HAP-1 (cell line): ENCODE results near the gene FBLIM1.

Experiments
- DNase-seq, 2 experiments: peaks; one replicate each; pipeline ENCODE4 v3.0.0-alpha.2; 2016 to 2020; ENCODE audit warnings: low spot score in 2 of 2
- H3K27me3 ChIP-seq: fragments of 250-450 bp; sonication (Bioruptor Pico); 2 replicates; pipeline ENCODE4 v1.5.1; 2020; ENCODE audit warnings: low read depth, mild to moderate bottlenecking, moderate library complexity
- H3K36me3 ChIP-seq: fragments of 250-450 bp; sonication (Bioruptor Pico); replicated peaks from 2 replicates; pipeline ENCODE4 v1.5.1; 2020; ENCODE audit warnings: mild to moderate bottlenecking
- H3K4me1 ChIP-seq: fragments of 250-450 bp; sonication (Bioruptor Pico); 2 replicates; pipeline ENCODE4 v1.5.1; 2020; ENCODE audit warnings: mild to moderate bottlenecking
- H3K4me3 ChIP-seq: fragments of 250-450 bp; sonication (Bioruptor Pico); 2 replicates; pipeline ENCODE4 v1.5.1; 2020; ENCODE audit warnings: mild to moderate bottlenecking, moderate library complexity
- H3K9me3 ChIP-seq: fragments of 250-450 bp; sonication (Bioruptor Pico); 2 replicates; pipeline ENCODE4 v1.5.1; 2020; ENCODE audit warnings: mild to moderate bottlenecking, moderate library complexity
- in situ Hi-C: fragments of 300-500 bp; cut with MboI; formaldehyde crosslinking; loops from 3 replicates; pipeline ENCODE4 v1.14.3; 2020; ENCODE audit warnings: low sequenced_read_pairs, inconsistent platforms, mixed read lengths

Gene FBLIM1

GRCh38 chr1:15758953-15759661 is 512 bp downstream of the FBLIM1 start:
- H3K36me3 ChIP-seq, result no peaks in the 10 kb centered on the region
- in situ Hi-C loops, result no loop called here
- H3K27me3 ChIP-seq, result no peaks in the 10 kb centered on the region
- peaks cover 30% of the 10 kb centered on the region for H3K4me1 ChIP-seq
- peak overlapping the region; percentile 57 for H3K4me3 ChIP-seq
- DNase-seq, result peak in 1 of 2 experiments; percentile 48
- H3K9me3 ChIP-seq, result no peaks in the 10 kb centered on the region

- Histone ChIP-seq H3K36me3 (peaks cover 10% of the 10 kb centered on the region), H3K9me3 (no peaks in the 10 kb centered on the region), H3K27me3 (no peaks in the 10 kb centered on the region), H3K4me3 (no peak overlapping the region; the same call in 1 of the 2 replicates), H3K4me1 (peaks cover 28% of the 10 kb centered on the region)
- peak in 1 of 2 experiments; percentile 58 for DNase-seq
- in situ Hi-C loops, result no loop called here
Observed at GRCh38 chr1:15760520-15761211, 2.1 kb downstream of the FBLIM1 start.

GRCh38 chr1:15761366-15762128 is 3.0 kb downstream of the FBLIM1 start:
- in situ Hi-C loops, result no loop called here
- H3K4me3 ChIP-seq, result no peak overlapping the region
- H3K36me3 ChIP-seq, result peaks cover 12% of the 10 kb centered on the region
- H3K4me1 ChIP-seq, result peaks cover 21% of the 10 kb centered on the region
- no peaks in the 10 kb centered on the region for H3K9me3 ChIP-seq
- no peak for DNase-seq
- H3K27me3 ChIP-seq, result no peaks in the 10 kb centered on the region

- DNase-seq, result peak in 1 of 2 experiments; percentile 28
- Histone ChIP-seq H3K4me3 (no peak overlapping the region), H3K4me1 (peaks cover 18% of the 10 kb centered on the region), H3K36me3 (peaks cover 12% of the 10 kb centered on the region), H3K27me3 (no peaks in the 10 kb centered on the region), H3K9me3 (no peaks in the 10 kb centered on the region)
- in situ Hi-C loops, result no loop called here
Observed at GRCh38 chr1:15762546-15762945, 4.0 kb downstream of the FBLIM1 start.

GRCh38 chr1:15764269-15764764 is 5.7 kb downstream of the FBLIM1 start:
- DNase-seq, result no peak
- H3K4me1 ChIP-seq, result peaks cover 11% of the 10 kb centered on the region
- in situ Hi-C loops, result no loop called here
- peaks cover 12% of the 10 kb centered on the region for H3K36me3 ChIP-seq
- no peaks in the 10 kb centered on the region for H3K9me3 ChIP-seq
- no peaks in the 10 kb centered on the region for H3K27me3 ChIP-seq
- no peak overlapping the region for H3K4me3 ChIP-seq

GRCh38 chr1:15764890-15765289 is 6.3 kb downstream of the FBLIM1 start:
- Histone ChIP-seq H3K4me1 (peaks cover 7% of the 10 kb centered on the region), H3K9me3 (no peaks in the 10 kb centered on the region), H3K27me3 (no peaks in the 10 kb centered on the region), H3K4me3 (no peak overlapping the region), H3K36me3 (peaks cover 14% of the 10 kb centered on the region)
- in situ Hi-C loops, result no loop called here
- DNase-seq, result no peak

GRCh38 chr1:15765495-15766194 is 7.0 kb downstream of the FBLIM1 start:
- in situ Hi-C loops, result no loop called here
- Histone ChIP-seq H3K4me1 (peaks cover 1% of the 10 kb centered on the region; the same call in 1 of the 2 replicates), H3K36me3 (peaks cover 21% of the 10 kb centered on the region), H3K9me3 (no peaks in the 10 kb centered on the region), H3K27me3 (no peaks in the 10 kb centered on the region), H3K4me3 (no peak overlapping the region)
- DNase-seq, result no peak

- peaks cover 35% of the 10 kb centered on the region for H3K36me3 ChIP-seq
Observed at GRCh38 chr1:15767941-15768340, 9.3 kb downstream of the FBLIM1 start.

GRCh38 chr1:15768388-15768787 is 9.8 kb downstream of the FBLIM1 start:
- Histone ChIP-seq H3K4me3 (no peak overlapping the region), H3K36me3 (peaks cover 35% of the 10 kb centered on the region), H3K9me3 (no peaks in the 10 kb centered on the region), H3K4me1 (no peaks in the 10 kb centered on the region), H3K27me3 (no peaks in the 10 kb centered on the region)
- in situ Hi-C loops, result no loop called here
- DNase-seq, result no peak

More at GRCh38 chr1:15767941-15768340, 9.3 kb downstream of the FBLIM1 start:
- H3K4me3 ChIP-seq, result no peak overlapping the region
- DNase-seq, result no peak
- no peaks in the 10 kb centered on the region for H3K9me3 ChIP-seq
- H3K4me1 ChIP-seq, result no peaks in the 10 kb centered on the region
- no peaks in the 10 kb centered on the region for H3K27me3 ChIP-seq
- in situ Hi-C loops, result no loop called here

GRCh38 chr1:15770313-15770962 is 11.8 kb downstream of the FBLIM1 start:
- peaks cover 32% of the 10 kb centered on the region for H3K36me3 ChIP-seq
- in situ Hi-C loops, result no loop called here
- no peak for DNase-seq

GRCh38 chr1:15771836-15772515 is 13.4 kb downstream of the FBLIM1 start:
- Histone ChIP-seq H3K9me3 (no peaks in the 10 kb centered on the region), H3K4me1 (no peaks in the 10 kb centered on the region), H3K36me3 (peaks cover 30% of the 10 kb centered on the region), H3K4me3 (no peak overlapping the region), H3K27me3 (no peaks in the 10 kb centered on the region)
- in situ Hi-C loops, result no loop called here
- no peak for DNase-seq

More at GRCh38 chr1:15770313-15770962, 11.8 kb downstream of the FBLIM1 start:
- Histone ChIP-seq H3K4me1 (no peaks in the 10 kb centered on the region), H3K4me3 (no peak overlapping the region), H3K9me3 (no peaks in the 10 kb centered on the region), H3K27me3 (no peaks in the 10 kb centered on the region)

GRCh38 chr1:15775706-15776105 is 17.1 kb downstream of the FBLIM1 start:
- no peak for DNase-seq
- H3K4me3 ChIP-seq, result no peak overlapping the region
- no peaks in the 10 kb centered on the region for H3K9me3 ChIP-seq
- H3K27me3 ChIP-seq, result no peaks in the 10 kb centered on the region
- H3K4me1 ChIP-seq, result no peaks in the 10 kb centered on the region
- H3K36me3 ChIP-seq, result peaks cover 23% of the 10 kb centered on the region
- in situ Hi-C loops, result no loop called here
